Stimulated activated CD8-positive, alpha-beta memory T cell treated with anti-CD3 and anti-CD28 coated beads, Interleukin-15, amount 100 ng/mL, for 48 hours (primary cell): Measurements from ENCODE around the gene ADAMTS14.

ENCODE experiments used
- DNase-seq, 2 donors: peaks; one replicate each; pipeline ENCODE4 v3.0.0-alpha.2; 2020; ENCODE audit warnings: low read depth in 2 of 2

ADAMTS14 gene

DNA sequence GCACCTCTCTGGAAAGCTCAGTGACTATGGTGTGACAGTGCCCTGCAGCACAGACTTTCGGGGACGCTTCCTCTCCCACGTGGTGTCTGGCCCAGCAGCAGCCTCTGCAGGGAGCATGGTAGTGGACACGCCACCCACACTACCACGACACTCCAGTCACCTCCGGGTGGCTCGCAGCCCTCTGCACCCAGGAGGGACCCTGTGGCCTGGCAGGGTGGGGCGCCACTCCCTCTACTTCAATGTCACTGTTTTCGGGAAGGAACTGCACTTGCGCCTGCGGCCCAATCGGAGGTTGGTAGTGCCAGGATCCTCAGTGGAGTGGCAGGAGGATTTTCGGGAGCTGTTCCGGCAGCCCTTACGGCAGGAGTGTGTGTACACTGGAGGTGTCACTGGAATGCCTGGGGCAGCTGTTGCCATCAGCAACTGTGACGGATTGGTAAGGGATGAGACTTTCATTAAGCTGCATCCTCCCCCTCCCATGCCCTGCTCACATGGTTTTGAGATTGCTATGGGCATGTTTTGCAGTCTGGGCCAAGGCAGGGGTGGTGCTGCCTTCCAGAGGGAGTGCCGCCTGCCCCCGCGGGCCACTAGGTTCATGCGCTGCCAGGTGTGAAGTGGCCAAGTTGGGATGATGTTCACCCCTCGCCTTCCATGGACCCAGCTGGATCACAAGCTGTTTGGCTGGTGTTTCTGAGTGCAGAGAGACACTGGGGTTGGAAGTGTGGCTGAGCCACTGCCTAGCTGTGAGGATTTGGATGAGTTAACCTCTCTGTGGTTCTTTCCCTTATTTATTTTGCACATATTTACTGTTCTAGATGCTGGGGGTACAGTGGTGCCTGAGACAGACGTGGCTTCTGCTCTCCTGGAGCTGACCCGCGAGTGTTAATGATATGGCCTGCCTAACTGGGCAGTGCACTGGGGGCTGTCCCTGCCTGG is 2.5 kb downstream of the ADAMTS14 start:
- no peak for DNase-seq

DNA sequence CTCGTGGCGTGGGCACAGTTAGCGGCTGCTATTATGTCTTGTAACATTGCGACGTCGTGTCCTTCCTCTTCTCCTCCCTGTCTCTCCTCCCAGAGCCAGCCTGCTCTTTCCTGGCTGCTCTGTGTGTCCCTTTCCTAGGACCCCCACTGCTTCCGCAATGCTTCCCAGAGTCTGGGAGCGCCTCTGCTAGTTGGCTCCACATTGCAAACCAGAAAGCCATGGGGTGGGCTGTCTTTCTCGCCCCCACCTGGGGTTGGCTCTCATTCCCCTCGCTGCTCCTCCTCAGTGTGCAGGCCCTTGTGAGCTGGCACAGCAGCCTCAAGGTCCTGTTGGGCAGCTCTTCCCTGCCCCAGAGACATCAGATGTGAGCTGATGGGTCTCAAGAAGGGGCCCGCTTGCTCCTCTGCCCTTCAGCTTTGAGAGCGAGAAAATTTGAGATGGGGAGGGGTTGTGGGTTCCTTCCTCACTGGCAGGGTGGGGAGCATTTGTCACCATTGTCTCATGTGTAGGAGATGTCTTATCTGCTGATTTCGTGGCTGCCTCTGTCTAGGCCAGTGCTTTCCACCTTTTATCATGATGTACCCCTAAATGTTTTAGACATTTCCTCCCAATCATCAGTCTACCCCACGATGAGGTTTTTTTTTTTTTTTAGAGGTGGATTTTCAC is 3.3 kb downstream of the ADAMTS14 start:
- DNase-seq: no peak

DNA sequence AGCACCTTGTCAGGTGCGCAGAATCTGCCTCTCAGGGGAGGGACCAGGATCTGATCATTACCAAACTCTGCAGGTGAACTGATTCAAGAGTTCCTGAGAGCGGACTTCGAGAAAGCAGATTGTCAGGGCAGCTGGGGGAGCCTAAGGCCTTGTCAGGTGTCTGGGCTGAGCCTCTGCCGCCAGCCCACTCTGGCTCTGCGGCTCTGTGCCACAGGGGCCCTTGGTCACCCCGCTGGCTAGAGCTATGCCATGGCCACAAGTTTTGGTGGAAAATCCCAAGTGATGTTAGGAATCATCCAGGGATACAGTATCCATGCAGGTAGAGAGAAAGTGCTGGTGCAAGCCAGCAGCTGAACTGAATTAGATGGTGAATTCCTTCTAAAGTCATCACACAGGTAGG is 4.2 kb downstream of the ADAMTS14 start:
- DNase-seq: no peak

DNA sequence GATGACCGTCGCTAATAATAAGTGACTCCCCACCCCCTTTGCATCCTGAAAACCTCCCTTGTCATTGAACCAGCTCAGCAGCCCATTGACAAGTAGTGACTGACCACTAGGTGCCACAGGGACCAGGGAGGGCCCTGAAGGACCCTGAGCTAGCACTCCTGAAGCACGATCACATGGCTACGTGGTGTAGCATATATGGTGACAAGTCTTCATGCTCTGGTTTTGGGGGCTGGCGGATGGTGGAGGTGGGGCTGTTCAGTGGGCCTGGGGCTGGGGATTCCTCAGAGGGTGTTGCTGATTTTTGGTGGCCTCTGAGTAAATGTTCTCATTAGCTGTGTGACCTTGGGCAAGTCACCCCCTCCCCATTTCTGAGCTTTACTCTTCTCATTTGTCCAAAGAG is 4.7 kb downstream of the ADAMTS14 start:
- DNase-seq: no peak

DNA sequence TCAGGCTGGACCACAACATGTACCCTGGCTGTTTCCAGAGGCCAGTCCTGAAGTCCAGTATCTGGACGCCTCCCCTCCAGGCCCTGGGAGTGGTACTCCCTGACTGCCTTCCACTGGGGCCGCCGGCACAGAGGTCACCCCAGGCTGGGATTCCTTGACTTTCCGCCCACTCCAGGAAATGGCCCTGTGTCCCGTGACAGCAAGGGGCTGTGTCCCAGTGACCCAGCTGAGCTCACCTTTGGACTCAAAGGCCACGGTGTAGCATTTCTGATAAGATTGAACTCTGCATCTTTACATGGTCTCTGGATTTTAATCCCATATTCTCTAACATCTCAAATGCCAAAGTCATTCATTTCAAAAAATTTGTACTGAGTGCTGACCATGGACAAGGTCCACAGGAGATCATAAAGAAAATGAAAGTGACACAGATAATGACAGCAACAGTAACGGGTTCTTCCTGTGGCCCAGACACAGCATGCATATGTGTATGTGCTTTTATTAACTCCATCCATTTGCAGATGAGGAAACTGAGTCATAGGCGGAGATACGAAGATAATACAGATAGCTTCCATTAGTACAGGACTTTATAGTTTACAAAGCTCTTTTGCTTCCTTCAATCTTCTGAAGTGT is 5.4 kb downstream of the ADAMTS14 start:
- DNase-seq: no peak

DNA sequence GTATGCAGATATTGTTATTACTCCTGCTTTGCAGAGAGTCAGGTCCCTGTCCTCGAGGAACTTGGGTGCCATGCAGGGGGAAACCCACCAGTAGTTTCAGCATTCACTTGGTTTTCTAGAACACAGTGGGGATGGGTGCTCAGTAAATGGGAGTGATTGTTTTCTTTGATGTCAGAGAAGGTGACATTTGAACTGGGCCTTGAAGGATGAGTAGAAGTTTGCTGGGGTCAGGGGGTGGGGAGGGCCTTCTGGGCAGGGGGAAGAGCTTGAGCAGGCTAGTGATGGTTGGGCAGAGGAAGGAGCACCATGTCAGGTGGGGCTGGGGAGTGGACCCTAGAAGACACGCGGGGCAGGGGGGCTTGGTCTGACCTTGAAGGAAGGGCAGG is 5.9 kb downstream of the ADAMTS14 start:
- no peak for DNase-seq

DNA sequence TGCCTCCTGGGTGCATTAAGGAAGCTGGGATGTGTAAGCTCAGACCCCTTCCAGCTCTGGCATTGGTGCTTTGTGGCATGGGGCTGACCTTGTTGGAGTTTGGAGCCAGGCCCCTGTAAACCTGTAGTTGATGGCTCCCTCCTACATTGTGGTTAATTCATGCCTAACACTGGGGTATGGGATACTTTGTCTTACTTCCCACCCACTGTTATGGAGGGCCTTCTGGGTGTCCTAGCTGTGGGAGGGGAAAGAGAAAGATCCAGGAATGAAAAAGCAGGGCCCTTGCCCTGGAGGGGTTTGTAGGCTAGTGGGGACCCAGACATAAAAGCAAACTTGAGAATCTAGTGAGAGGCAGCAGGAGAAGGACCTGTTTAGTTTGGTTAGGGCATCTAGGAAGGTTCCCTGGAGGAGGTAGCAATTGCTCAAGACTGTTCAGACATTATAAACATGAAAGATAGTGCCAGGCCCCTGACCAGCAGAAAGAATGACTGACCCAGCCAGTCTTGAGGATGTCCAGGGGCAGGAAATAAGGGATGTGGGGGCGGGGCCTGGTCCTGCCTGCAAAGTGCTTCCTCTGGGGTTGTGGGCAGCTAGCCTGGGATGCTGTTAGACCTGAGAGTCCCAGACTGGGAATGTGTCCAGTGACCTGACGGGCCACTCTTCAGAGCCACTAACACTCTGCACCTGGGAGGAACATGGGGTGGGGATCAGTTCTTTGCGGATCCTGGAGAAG is 6.6 kb downstream of the ADAMTS14 start:
- DNase-seq: no peak

DNA sequence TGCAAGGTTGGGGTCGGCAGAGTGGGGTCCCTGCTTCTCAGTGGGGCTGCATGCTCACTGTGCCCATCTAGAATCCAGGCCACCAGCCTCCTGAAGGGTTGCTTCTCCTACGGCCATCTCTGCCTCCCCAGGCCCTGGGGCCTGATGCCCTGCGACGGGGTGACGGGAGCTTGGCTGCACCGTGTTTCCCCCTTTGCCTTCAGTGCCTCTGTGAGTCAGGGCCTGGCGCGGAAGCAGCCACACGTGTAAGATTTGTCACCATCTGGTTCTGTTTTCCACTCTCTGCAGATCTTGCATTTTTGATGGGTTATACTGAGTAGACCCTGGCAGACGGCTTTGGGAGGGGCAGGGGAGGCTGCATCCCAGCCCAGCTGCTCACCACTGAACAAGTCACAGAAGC is 7.2 kb downstream of the ADAMTS14 start:
- DNase-seq: no peak

DNA sequence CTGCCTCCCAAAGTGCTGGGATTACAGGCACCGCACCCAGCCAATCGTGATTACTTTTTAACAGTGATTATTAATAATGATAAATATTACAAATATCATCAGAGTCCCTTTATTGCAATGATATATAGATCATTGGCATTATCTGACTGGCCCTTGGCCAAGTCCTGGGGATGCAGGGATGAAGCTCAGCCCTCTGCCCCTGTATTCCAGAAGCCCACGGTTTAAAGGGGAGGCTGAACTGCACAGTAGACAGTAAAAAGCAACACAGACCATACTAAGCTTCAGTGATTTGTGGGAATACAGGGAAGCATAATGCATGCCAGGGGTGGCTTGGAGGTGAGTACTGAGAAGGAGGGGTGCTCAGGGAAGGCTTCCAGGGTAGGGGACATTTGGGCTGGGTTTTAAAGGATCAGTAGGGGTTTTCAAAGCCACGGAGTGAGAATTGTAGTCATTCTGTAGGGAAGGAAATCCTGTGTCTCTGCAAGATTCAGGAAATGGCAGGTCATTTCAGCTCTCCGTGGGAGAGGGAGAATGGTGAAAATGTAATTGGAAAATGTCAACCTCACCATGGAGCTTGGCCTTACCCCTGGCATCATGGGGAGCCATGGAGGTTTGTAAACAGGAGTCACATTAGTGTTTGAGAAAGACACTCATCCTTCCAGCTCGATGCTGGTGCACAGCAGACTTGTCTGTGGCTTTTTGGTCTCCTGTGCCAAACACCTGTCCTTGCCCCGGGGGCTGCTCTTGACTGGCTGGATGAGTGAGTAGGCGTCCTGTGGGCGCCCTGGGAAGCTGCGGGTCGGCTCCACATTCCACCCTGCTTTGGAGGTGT is 8.8 kb downstream of the ADAMTS14 start:
- DNase-seq: no peak

DNA sequence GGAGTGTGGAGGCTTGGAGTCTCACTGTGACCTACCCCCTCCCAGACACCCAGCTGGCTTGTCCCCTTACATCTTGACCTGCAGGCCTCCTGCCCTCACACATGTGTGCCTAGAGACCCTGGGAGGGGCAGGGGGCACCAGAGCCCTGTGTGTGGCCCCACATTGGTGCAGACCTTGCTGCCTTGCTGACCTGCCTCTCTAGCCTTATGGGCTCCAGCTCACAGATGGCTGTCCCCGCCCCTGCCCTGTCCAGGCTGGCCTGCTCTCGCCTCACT is 9.4 kb downstream of the ADAMTS14 start:
- no peak for DNase-seq

DNA sequence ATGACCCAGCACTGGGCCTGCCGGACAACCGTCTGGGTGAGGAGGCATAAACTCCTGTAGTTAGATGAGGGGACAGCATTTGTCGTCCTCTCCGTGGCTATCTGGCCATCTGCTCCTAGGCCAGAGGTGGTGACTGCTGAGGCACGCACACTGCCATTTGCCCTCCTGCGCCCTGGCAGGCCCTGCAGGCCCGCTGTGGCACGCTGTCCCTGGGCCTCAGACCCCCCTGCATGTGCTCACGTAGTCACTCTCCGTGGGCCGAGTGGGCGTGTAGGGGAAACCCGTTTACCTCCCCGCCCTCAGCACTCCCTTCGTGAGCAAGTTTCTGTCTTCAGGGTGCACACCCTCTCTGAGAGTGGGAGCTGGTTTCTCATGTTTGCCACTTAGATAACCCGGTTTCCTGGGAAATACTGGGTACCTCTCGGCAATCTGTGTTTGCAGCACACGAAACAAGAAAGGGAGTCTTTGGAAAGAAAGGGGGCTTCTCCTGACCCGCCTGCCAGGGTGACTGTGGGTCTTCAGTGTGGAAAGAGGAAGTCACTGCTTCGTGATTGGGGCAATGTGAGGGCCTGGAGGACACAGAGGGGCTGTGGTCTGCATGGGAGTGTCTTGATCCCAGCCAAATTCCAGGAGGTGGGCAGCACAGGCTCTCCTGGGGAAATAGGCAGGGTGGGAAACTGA is 10.8 kb downstream of the ADAMTS14 start:
- DNase-seq: peak; percentile 16 to 18

DNA sequence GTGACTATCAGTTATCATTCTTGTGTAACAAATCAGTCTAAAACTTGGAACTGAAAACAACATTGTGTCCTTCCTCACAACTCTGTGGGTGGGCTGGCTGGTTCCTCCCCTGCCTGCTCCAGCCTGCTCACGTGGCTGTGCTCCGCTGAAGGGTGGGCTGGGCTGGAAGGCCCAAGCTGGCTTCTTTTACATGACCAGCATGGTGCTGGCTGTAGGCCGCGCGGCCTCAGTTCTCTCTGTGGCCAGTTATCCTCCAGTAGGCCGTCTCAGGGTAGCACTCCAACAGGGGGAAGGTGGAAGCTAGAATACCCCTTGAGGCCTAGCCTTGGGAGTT is 11.3 kb downstream of the ADAMTS14 start:
- DNase-seq: no peak

DNA sequence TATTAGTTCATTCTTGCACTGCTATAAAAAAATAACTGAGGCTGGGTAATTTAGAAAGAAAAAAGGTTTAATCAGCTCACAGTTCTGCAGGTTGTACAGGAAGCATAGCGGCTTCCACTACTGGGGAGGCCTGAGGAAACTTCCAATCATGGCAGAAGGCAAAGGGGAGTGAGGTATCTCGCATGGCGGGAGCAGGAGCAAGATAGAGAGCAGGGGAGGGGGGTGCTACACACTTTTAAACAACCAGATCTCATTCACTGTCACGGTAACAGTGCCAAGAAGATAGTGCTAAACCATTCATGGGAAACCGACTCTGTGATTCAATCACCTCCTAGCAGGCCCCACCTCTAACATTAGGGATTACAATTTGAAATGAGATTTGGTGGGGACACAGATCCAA is 11.6 kb downstream of the ADAMTS14 start:
- DNase-seq: no peak

DNA sequence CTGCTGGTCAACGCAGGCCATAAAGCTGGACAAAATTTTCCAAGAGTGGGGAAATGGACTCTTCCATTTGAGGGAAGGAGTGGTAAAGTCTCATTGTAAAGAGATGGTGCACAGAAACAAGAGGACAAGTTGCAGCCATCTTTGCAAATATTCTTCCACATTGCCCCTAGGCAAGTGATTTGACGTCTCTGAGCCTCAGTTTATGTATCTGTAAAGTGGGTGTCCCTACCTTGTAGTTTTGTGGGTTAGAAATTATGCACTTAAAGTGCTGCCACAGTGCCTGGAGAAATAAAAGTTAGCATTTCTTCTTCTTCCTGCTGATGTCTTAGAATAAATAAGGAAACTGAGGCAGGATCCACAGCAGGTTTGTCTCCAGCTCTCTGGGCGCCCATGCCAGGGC is 12.1 kb downstream of the ADAMTS14 start:
- DNase-seq: no peak

DNA sequence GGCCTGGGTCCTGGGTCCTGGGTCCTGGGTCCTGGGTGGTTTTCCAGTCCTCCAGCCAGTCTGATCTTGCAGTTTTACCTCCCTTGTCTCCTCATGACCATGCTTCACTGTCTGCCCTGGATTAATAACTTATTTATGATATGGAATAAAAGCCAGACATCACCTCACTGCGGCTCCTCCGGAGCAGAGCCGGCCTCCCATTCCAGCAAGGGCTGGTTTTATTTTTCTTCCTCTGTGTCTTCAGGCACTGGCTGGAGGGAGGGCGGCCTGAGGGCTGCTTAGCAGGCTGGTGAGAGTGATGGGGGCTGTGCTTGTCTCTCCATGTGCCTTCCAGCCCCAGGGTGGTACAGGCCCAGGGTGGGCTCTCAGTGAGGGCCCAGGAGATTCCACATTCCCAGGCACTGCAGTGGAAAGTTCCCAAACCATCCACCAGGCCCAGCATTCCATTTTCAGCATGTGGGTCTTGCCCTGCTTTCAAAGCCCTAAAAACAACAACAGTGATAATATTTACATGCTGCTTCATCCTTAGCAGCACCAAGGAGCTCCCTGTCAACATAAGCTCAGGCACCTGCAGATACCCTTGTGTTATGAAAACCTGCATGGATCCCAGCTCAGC is 12.6 kb downstream of the ADAMTS14 start:
- no peak for DNase-seq

DNA sequence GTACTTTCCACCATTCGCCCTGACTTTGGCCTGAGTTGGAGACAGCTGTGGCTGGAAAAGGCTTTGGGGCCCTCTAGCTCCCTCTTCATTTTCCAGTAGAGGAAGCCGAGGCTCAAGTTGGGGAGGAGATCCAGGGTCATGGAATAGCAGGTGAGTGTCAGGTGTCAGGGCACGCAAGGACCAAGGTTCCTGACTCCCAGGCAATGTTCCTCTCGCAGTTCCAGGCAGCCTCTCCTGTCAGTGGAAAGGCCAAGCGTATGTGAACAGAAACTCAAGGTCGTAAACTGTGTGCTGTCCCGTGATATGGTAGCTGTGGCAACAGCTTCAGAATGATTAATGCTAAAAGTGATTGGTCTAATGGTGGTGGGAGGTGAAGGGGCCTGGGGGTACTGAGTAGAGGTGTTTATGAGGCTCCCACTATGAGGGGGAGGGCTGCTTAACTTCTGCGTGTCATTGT is 13.2 kb downstream of the ADAMTS14 start:
- DNase-seq: no peak

DNA sequence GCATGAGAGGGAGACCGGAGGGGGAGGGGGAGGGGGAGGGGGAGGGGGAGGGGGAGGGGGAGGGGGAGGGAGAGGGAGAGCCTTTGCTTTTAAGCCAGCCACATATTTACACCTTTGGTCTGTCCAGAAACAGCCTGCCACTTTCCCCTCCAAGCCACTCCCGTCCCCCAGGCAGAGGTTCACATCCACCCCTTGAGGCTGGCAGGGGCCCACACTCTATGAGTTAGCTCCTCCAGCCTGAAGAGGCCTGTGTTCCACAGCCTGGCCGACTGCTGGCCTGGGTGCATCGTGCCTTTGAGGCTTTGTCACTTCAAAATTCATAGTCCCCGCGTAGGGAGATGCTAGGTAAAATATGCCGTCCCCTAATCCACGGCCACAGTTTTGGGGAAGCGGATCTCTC is 16.5 kb downstream of the ADAMTS14 start:
- no peak for DNase-seq

DNA sequence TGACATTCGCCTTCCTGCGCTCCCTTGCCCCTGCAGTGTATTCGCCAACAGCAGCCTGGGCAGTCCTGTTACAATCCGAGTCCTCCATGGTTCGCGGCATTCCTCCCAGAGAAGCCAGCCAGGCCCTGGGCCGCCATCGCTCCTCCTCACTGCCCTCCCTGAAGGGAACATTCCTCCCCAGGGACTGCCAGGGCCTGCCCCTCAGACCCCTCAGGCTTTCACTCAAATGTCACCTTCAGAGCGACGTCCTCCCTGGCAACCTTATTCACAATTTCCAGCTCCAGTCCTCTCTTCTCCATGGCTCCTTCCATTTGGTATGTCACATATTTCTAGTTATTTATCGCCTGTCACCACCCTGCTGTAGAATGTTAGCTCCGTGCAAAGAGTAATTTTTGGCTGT is 17.4 kb downstream of the ADAMTS14 start:
- no peak for DNase-seq

DNA sequence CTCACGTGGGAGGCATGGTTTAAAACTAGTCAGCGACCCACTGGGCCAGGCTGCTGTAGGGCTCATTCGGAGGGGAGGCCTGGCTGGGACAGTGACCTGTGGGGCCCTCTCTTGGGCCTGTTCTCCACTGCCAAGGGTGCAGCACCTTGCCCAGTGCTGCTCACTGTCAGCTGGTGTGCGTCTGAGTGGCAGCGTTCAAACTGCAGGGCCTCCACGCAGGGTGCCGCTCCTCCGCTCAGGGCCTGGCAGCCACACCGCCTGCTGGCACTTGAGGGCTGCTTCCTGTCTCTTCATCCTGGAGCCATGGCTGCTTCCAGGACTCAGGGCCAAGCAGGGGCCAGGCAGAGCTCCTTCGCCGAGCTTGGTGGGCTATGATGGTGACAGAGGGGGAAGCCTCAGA is 18.3 kb downstream of the ADAMTS14 start:
- no peak for DNase-seq

DNA sequence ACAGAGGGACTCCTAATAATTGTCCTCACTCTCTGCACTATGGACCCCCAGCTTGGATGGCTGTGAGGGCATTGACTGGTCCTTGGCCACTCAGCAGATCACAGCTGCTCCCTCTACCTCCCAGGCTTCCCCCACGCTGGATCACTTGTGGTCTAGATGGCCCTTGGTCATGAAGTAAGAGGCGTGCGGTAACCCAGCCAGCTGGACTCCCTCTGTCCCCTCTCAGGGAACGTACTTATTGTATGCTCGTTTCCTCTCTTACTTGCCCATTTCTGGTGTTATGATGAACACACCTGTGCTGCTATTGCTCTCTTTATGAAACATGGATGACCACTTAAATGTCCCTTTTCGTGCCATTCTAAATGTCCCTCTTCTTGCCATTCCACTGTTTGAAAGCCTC is 19.3 kb downstream of the ADAMTS14 start:
- no peak for DNase-seq
